Measurements from ENCODE around the gene PLIN5.
"Not testable (repeated sequence)": the region's sequence is repeated elsewhere in the genome, so short reads cannot be mapped to it uniquely, and the experiment has no call there.

PLIN5 gene

GRCh38 chr19:4533835-4534424 is 1.1 kb downstream of the PLIN5 start:
- no peaks in the 10 kb centered on the region for H3K27me3 ChIP-seq (ENCODE audit: insufficient read depth, low read depth, severe bottlenecking)

GRCh38 chr19:4533334-4533733 is 1.7 kb downstream of the PLIN5 start:
- H3K36me3 ChIP-seq: no peaks in the 10 kb centered on the region
- H3K27ac ChIP-seq: no peak overlapping the region
- H3K27me3 ChIP-seq (ENCODE audit: insufficient read depth, low read depth, severe bottlenecking): no peaks in the 10 kb centered on the region
- TF ChIP-seq, protein P1, sequence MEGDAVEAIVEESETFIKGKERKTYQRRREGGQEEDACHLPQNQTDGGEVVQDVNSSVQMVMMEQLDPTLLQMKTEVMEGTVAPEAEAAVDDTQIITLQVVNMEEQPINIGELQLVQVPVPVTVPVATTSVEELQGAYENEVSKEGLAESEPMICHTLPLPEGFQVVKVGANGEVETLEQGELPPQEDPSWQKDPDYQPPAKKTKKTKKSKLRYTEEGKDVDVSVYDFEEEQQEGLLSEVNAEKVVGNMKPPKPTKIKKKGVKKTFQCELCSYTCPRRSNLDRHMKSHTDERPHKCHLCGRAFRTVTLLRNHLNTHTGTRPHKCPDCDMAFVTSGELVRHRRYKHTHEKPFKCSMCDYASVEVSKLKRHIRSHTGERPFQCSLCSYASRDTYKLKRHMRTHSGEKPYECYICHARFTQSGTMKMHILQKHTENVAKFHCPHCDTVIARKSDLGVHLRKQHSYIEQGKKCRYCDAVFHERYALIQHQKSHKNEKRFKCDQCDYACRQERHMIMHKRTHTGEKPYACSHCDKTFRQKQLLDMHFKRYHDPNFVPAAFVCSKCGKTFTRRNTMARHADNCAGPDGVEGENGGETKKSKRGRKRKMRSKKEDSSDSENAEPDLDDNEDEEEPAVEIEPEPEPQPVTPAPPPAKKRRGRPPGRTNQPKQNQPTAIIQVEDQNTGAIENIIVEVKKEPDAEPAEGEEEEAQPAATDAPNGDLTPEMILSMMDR (IDR thresholded peaks at IDR 0.05; ENCODE audit: low read depth, low read length): no peak
- H3K4me3 ChIP-seq (ENCODE audit: low read depth, low read length): no peak overlapping the region
- DNase-seq: no peak
- H3K9me3 ChIP-seq (ENCODE audit: severe bottlenecking): no peaks in the 10 kb centered on the region

More at GRCh38 chr19:4533835-4534424, 1.1 kb downstream of the PLIN5 start:
- TF ChIP-seq, protein P1 (IDR thresholded peaks at IDR 0.05; ENCODE audit: low read depth, low read length): no peak
- Histone ChIP-seq H3K4me3 (ENCODE audit: low read depth, low read length) (no peak overlapping the region), H3K9me3 (ENCODE audit: severe bottlenecking) (no peaks in the 10 kb centered on the region), H3K27ac (no peak overlapping the region), H3K36me3 (no peaks in the 10 kb centered on the region)
- no peak for DNase-seq

DNA sequence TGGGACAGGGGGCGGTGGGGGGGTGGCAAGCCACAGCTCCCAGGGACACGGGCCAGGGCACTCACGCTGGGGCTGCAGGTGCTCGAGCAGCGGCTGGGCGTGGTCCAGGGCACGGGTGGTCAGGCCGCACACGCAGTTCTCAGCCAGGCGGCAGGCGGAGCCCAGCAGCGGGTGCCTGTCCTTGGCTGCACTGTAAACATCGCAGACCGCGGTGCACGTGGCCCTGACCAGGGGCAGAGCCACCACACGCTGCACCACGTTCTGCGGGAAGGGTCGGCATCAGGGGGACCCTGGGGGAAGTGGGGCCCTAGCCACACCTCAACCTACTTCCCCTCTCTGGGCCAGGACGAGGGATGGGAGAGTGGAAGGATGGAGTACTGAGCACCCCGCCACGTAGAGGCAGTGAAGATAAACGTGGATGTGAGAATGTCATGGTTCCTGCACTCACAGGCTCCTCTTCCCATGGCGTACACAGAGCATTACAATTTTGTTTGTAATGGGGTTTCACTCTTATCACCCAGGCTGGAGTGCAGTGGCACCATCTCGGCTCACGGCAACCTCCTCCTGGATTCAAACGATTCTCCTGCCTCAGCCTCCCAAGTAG is 3.4 kb downstream of the PLIN5 start:
- Histone ChIP-seq H3K36me3 (no peaks in the 10 kb centered on the region), H3K27ac (no peak overlapping the region), H3K4me3 (ENCODE audit: low read depth, low read length) (no peak overlapping the region), H3K27me3 (ENCODE audit: insufficient read depth, low read depth, severe bottlenecking) (no peaks in the 10 kb centered on the region), H3K9me3 (ENCODE audit: severe bottlenecking) (no peaks in the 10 kb centered on the region)
- no peak for DNase-seq
- TF ChIP-seq, protein P1 (IDR thresholded peaks at IDR 0.05; ENCODE audit: low read depth, low read length): no peak

GRCh38 chr19:4529924-4530522 is 5.0 kb downstream of the PLIN5 start:
- Histone ChIP-seq H3K36me3 (no peaks in the 10 kb centered on the region), H3K4me3 (ENCODE audit: low read depth, low read length) (no peak overlapping the region), H3K9me3 (ENCODE audit: severe bottlenecking) (no peaks in the 10 kb centered on the region), H3K27ac (no peak overlapping the region), H3K27me3 (ENCODE audit: insufficient read depth, low read depth, severe bottlenecking) (no peaks in the 10 kb centered on the region)
- TF ChIP-seq, protein P1 (IDR thresholded peaks at IDR 0.05; ENCODE audit: low read depth, low read length): no peak
- no peak for DNase-seq

DNA sequence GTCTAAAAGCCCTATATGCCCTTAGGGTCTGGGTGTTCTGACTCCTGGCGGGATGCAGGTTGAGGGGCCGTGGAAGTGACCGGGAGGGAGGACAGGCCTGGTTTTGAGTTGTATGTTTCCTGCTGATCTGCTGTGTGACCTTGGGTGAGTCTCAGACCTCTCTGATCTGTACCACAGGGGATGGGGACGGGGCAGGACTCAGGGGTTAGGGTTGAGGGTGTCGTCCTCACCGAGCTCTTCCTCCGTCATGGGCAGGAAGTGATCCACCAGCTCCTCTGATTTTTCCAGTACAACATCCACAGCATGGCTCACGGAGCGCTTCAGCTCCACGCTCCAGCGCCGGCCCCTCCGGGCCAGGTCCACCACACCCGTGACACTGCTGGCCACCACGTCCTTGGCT is 6.2 kb downstream of the PLIN5 start:
- Histone ChIP-seq H3K4me3 (ENCODE audit: low read depth, low read length) (no peak overlapping the region), H3K36me3 (no peaks in the 10 kb centered on the region; the same call in 1 of the 2 replicates), H3K9me3 (ENCODE audit: severe bottlenecking) (no peaks in the 10 kb centered on the region), H3K27me3 (ENCODE audit: insufficient read depth, low read depth, severe bottlenecking) (no peaks in the 10 kb centered on the region), H3K27ac (no peak overlapping the region)
- TF ChIP-seq, protein P1 (IDR thresholded peaks at IDR 0.05; ENCODE audit: low read depth, low read length): no peak
- no peak for DNase-seq

- DNase-seq; H3K27ac ChIP-seq; H3K36me3 ChIP-seq; H3K9me3 ChIP-seq (ENCODE audit: severe bottlenecking); H3K4me3 ChIP-seq (ENCODE audit: low read depth, low read length); H3K27me3 ChIP-seq (ENCODE audit: insufficient read depth, low read depth, severe bottlenecking): not testable (repeated sequence)
These were observed 7.6 kb downstream of the PLIN5 start for GRCh38 chr19:4527377-4527776.
